GM18502 (cell line): ENCODE data around the gene CD34.
"Not testable (repeated sequence)": the region's sequence is repeated elsewhere in the genome, so short reads cannot be mapped to it uniquely, and the experiment has no call there.

Experiments
- ATAC-seq: cut with Tn5 transposase; IDR thresholded peaks from one replicate; pipeline ENCODE4 v1.9.1; 2021; ENCODE audit warnings: mild to moderate bottlenecking; ENCODE audit not compliant: unreplicated experiment, poor library complexity

The CD34 gene

GRCh38 chr1:207877914-207878313 is 33.0 kb downstream of the CD34 start:
- ATAC-seq = not testable (repeated sequence)

DNA sequence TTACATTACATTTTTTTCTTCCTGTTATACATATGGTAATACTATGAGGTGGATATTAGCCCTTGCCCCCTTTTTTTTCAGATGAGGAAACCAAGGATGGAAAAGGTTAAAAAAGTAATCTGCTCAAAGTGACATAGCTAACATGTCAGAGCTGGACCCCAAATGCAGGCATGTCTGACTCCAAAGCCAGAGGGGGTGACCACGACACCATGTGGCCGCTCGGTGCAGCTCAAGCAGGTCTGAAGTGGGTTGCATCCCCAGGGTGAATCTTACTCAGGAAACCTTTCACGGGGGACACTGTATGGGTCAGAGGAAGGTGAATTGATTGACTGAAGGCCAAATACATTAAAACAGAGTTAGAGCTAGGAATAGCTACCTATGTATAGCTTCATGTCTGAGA is 34.8 kb downstream of the CD34 start:
- no peak for ATAC-seq

DNA sequence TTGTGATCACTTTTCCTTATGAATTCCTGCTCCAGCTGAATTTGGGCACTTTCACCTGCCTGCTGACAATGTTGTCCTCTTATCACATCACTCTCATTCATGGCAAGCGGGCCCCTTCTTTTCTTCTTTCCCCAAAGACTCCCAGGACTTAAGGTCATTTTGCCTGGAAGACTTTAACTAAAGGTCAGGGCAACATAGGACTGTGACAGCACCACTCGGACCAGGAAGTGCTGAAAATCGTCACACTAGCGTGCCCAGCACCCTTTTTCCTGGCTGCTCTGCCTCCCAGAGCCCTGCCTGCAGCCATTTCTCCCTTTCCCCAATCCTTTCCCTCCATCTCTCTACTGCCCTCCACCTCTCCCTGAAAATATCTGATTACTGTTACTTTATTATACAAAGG is 35.4 kb downstream of the CD34 start:
- no peak for ATAC-seq

DNA sequence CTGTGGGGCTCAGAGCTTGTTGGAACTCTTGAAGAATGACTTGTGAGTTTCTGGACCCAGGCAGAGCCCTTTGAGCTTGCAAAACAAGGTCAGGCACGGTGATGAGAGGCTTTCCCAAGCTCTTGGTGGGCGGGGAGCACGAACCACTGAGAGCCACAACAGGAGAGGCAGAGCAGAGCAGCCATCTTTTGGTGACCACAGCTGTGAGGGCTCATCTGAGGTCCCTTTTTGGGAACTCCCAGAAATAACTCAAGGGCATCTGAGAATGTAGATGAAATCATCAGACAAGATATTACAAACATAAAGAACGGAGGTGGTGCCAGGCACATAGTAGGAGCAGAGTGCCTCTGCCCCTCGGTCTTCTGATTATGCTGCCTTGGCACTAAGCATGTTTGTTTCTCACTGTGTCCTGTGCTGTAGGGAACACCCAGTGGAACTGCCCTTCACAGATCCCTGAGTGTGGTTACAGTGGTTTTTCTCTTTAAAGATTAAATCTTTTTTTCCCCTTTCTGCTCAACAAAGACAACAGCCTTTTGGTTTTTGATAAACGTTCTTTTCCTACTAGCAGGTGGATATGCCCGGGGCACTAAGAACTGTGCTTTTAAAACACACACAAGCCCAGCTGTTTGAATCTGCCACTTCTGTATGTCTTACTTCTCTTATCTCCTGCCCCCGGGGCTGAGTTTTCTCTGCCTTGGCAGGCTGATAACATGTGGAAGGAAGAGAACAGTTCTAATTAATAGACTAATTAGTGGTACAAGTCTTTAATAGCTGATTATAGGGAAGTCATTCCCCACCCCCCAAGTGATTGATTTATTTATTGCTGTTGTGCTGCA is 37.7 kb downstream of the CD34 start:
- no peak for ATAC-seq

DNA sequence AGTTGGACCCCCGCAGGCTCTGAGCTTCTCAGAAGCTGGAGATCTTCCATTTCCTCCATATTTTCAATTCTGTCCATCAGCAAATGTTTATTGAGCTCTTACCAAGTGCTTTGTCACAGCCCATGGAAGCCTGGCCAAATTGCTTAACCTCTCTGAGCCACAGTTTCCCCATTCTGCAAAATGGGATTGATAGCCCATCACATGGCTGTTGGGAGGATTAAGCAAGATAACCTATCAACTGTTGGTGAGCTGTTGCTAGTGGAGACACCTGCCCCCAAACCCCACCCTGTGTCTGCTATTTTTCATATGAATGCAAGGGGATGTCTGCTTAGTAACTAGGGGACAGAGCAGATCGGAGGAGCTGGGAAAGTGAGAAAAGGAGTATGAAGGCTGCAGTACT is 38.3 kb downstream of the CD34 start:
- ATAC-seq = no peak

GRCh38 chr1:207871117-207871649 is 39.7 kb downstream of the CD34 start:
- ATAC-seq = no peak

- no peak for ATAC-seq
Observed at GRCh38 chr1:207870306-207871031, 40.5 kb downstream of the CD34 start.

DNA sequence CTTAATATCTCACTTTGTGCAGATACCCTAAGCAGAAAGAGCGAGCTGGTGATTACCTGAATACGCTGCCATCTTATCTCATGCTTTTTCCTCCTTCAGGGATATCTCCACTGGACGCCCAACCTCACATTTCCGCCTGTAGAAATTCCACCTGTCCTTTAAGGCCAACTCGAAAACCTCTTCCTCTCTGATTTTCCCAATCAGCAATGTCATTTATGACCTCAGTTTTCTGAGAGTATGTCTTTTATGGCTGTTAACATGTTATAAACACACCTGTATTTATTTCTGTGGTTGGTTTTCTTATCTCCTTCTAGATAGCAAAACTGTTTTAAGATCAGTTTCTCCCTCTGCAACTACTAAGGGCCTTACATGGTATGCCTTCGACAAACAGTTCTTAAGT is 41.1 kb downstream of the CD34 start:
- no peak for ATAC-seq

- peak; percentile 64 for ATAC-seq
Observed at GRCh38 chr1:207868774-207869721, 41.9 kb downstream of the CD34 start.

- no peak for ATAC-seq
Observed at GRCh38 chr1:207868251-207868773, 42.6 kb downstream of the CD34 start.

- ATAC-seq = no peak
Observed at GRCh38 chr1:207867136-207868109, 43.5 kb downstream of the CD34 start.

GRCh38 chr1:207866471-207867135 is 44.3 kb downstream of the CD34 start:
- ATAC-seq = no peak

GRCh38 chr1:207863893-207864535 is 46.9 kb downstream of the CD34 start:
- ATAC-seq = peak; percentile 57

- no peak for ATAC-seq
Observed at GRCh38 chr1:207862241-207862787, 48.6 kb downstream of the CD34 start.

DNA sequence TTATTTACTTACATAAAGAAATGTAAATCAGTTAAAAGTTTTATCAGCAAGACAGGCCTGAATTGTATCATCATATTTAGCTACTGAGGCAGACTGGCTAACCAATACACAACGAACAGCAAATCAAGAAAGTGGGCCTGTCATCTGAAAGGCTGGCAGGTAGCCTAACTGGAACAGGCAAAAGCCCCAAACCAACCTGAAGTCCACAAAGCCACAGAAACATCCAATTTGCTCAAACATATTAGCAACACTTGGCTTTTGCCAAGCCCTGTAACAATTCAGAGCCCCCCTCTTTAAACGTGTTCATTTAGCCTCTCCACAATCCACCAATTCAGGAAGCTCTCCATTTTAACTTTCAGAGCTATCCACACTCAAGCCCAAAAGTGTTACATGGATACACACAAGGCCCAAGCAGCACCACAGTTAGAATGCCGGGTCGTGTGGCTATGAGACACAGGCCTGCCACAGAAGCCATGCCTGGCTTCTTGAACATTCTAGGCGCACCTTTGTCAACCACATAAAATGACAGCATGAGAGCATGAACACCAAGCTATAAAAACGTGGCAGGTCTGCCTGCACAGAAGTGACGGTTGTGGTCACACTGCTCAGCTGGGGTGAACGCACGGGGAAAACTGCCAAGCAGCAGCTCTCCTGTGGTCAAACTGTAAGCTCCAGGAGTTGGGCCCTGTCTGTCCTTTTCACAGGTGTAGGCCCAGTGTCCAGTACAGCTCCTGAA is 49.3 kb downstream of the CD34 start:
- peak; percentile 53 for ATAC-seq

- no peak for ATAC-seq
Observed at GRCh38 chr1:207860531-207860930, 50.4 kb downstream of the CD34 start.

DNA sequence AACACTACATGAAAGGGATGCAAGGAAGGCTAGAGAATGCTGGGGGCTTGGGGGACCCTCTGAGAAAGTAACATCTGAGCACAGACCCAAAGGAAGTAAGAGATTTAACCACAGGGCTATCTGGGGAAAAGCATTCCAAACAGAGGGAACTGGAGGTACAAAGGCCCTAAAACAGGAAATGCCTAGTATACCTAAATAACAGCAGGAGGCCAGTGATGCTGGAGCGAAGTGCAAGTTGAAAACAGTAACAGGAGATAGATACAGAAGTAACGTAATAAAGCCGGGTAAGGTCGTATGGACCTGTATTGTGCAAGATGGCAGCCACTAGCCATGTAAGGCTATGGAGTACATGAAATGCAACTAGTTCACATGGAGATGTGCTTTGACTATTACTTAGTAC is 52.1 kb downstream of the CD34 start:
- ATAC-seq = no peak
